ENCODE results near the gene TBX15.

DNA sequence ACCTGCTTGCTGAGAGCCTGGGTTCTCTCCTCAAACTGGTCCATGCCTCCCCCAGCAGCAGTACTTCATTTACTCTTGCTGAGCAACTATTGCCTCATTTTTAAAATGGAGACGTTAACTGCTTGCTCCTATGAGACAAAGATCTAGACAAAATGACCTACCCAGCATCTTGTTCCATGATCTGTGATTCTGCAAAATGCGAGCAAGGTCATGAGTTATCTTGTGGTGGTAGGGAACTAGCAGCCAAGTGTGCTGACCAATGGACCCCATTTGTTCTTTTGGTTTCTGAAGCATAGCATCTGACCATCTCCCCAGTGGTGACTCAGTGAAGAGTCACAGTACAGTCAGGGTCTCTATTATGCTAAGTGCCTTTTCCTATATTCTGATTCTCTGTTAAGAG is 40.4 kb downstream of the TBX15 start:
- TF ChIP-seq MYC (IDR thresholded peaks at IDR 0.05; ENCODE audit: low read depth, low read length) = no peak
- TF ChIP-seq POLR2A (IDR thresholded peaks at IDR 0.05; ENCODE audit: extremely low read depth, insufficient read length) = no peak
- no peak for TF ChIP-seq CTCF (IDR thresholded peaks at IDR 0.05; ENCODE audit: low read depth, low read length)
- no peak for TF ChIP-seq MAX (IDR thresholded peaks at IDR 0.05; ENCODE audit: low read depth, low read length)
